NCI-H2107 (cell line): ENCODE results near the gene PRR33.
"Not testable (repeated sequence)": the region's sequence is repeated elsewhere in the genome, so short reads cannot be mapped to it uniquely, and the experiment has no call there.

Experiments used
- DNase-seq: peaks from one replicate; lab custom pipeline; 2025; lab: John Stamatoyannopoulos, UW

The PRR33 gene

GRCh38 chr11:1875851-1876301, 15.8 kb downstream of the PRR33 start:
- not testable (repeated sequence) for DNase-seq

GRCh38 chr11:1875093-1875850, 16.4 kb downstream of the PRR33 start:
- no peak for DNase-seq

- not testable (repeated sequence) for DNase-seq
Measured at GRCh38 chr11:1874441-1875092, 17.1 kb downstream of the PRR33 start.

GRCh38 chr11:1873813-1874150, 17.9 kb downstream of the PRR33 start:
- not testable (repeated sequence) for DNase-seq

- DNase-seq: no peak
Measured at GRCh38 chr11:1873048-1873812, 18.5 kb downstream of the PRR33 start.

GRCh38 chr11:1872267-1872985, 19.3 kb downstream of the PRR33 start:
- DNase-seq: no peak

- no peak for DNase-seq
Measured at GRCh38 chr11:1871531-1871930, 20.2 kb downstream of the PRR33 start.

- DNase-seq: no peak
Measured at GRCh38 chr11:1870721-1871466, 20.8 kb downstream of the PRR33 start.

- no peak for DNase-seq
Measured at GRCh38 chr11:1870326-1870696, 21.4 kb downstream of the PRR33 start.

- DNase-seq: no peak
Measured at GRCh38 chr11:1869427-1870325, 22.0 kb downstream of the PRR33 start.

GRCh38 chr11:1868636-1869291, 22.9 kb downstream of the PRR33 start:
- DNase-seq: no peak

GRCh38 chr11:1868056-1868635, 23.5 kb downstream of the PRR33 start:
- no peak for DNase-seq

- DNase-seq: no peak
Measured at GRCh38 chr11:1867381-1867780, 24.3 kb downstream of the PRR33 start.

GRCh38 chr11:1866776-1867175, 24.9 kb downstream of the PRR33 start:
- no peak for DNase-seq

GRCh38 chr11:1866226-1866625, 25.5 kb downstream of the PRR33 start:
- DNase-seq: no peak

GRCh38 chr11:1864831-1865665, 26.6 kb downstream of the PRR33 start:
- DNase-seq: no peak

- no peak for DNase-seq
Measured at GRCh38 chr11:1864231-1864630, 27.5 kb downstream of the PRR33 start.

- DNase-seq: no peak
Measured at GRCh38 chr11:1863352-1864216, 28.1 kb downstream of the PRR33 start.
